Fibroblast of pulmonary artery (primary cell): Measurements from ENCODE around the gene RNF212.

Experiments
- DNase-seq: peaks from one replicate; pipeline ENCODE4 v3.0.0-alpha.2; 2010; ENCODE audit warnings: low read depth
- H3K4me3 ChIP-seq: replicated peaks from 2 replicates; pipeline ENCODE4 v1.5.1; 2011; ENCODE audit warnings: low read depth, mild to moderate bottlenecking, control low read depth, low read length, moderate library complexity
- TF ChIP-seq, protein P1 (sequence below): IDR thresholded peaks from 2 replicates; pipeline ENCODE4 v1.5.1; 2011; ENCODE audit warnings: mild to moderate bottlenecking, control low read depth, low read length, inconsistent platforms; ENCODE audit errors: missing control alignments

RNF212 gene

DNA sequence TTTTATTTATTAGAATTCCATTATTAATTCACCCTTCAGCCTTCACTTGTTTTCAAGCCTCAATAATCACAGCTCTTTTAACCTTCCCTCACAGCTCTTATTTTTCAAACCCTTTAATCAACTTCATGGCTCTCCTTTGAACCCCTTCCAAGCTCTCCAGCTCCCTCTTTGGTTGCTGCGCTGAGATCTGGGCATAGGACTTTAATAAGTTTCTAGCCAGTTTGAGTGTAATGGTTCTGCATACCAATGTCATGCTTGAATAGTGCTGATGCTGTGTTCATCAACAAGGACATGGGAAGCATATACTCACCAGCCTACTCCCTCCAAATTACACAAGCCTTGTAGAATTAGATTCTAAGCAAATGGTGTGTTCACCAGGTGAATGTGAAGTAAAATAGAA, 3.5 kb upstream of the RNF212 start:
- no peak overlapping the region for H3K4me3 ChIP-seq
- TF ChIP-seq, protein P1, sequence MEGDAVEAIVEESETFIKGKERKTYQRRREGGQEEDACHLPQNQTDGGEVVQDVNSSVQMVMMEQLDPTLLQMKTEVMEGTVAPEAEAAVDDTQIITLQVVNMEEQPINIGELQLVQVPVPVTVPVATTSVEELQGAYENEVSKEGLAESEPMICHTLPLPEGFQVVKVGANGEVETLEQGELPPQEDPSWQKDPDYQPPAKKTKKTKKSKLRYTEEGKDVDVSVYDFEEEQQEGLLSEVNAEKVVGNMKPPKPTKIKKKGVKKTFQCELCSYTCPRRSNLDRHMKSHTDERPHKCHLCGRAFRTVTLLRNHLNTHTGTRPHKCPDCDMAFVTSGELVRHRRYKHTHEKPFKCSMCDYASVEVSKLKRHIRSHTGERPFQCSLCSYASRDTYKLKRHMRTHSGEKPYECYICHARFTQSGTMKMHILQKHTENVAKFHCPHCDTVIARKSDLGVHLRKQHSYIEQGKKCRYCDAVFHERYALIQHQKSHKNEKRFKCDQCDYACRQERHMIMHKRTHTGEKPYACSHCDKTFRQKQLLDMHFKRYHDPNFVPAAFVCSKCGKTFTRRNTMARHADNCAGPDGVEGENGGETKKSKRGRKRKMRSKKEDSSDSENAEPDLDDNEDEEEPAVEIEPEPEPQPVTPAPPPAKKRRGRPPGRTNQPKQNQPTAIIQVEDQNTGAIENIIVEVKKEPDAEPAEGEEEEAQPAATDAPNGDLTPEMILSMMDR, result no peak
- no peak for DNase-seq

DNA sequence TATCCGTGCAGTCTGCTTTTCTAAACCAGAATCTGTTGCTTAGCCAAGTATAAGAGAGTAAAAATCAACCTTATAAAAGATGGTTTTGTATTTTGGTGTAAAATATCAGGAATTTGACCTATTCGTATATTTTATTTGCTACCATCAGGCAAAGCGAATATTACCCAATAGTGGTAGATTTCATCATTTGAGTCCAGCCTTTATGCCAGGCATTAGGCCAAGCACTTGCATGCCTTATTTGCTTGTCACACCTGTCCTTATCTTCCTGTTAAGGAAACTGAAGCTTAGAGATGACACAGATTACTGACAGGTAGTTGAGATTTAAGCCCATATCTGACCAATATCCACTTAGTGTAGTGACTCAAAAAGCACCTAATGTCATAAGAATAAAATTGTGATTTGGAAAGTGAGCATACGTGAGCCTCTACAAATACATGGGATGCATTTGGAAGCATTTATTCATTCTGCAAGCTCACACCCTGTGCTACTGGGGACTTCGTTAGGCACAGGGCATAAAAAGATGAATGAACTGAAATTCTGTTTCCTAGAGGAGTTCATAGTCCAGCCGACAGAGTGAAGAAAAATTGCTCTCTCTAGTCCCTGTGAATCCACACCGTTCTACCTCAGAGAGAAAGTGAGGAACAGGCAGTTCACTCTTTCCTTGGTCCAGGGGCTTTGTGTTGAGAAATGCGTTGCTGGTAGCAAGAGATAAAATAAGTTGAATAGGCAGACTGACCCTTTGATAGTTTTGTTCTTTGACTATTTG, 2.3 kb upstream of the RNF212 start:
- H3K4me3 ChIP-seq, result no peak overlapping the region
- no peak for DNase-seq
- TF ChIP-seq, protein P1, result no peak

DNA sequence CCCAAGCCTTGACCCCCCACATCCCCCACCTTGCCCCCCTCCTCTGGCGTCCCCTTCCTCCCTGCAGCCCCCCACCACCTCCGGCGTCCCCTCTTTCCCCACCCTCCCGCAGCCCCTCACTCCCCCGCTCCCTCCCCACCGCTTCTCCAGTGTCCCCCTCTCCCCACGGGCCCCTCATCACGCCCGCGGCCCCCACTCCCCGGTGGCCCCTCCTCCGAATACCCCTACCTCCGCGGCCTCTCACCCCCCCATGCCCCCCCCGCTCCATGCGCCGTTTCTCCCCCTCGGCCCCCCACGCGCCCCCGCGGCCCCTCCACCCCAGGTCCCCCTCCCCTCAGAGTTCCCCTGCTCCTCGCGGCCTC, 562 bp downstream of the RNF212 start:
- TF ChIP-seq, protein P1, result no peak
- H3K4me3 ChIP-seq, result no peak overlapping the region
- no peak for DNase-seq

DNA sequence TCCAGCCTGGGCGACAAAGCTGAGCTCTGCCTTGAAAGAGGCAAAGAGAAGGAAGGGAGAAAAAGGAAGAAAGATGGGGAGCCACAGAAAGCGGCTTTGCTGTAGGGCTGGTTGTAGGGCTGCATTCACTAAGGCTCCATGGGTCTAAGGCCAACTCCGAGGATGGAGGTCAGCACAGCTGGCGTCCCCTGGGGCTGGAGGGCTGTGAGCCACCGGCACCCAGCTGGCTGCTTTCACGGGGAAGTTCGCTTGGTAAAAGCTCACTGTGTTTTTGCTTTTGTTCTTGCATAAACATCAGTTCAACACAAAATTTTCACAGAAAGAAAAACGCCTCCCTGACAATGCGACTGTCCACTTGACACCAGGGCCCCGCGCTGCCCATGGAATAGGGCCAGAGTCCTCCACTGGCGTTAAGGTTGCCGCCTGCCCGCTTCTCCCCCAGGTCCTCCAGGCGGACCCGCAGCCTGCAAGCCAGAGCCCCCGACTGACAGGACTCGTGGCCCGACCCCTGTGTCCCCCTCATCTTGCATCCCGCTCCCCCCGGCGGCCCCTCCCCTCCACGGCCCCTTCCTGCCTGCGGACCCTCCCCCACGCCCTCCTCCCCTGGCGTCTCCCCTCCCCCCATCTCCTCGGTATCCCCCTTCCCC, 1.1 kb downstream of the RNF212 start:
- no peak for DNase-seq
- no peak overlapping the region for H3K4me3 ChIP-seq
- TF ChIP-seq, protein P1, result no peak

DNA sequence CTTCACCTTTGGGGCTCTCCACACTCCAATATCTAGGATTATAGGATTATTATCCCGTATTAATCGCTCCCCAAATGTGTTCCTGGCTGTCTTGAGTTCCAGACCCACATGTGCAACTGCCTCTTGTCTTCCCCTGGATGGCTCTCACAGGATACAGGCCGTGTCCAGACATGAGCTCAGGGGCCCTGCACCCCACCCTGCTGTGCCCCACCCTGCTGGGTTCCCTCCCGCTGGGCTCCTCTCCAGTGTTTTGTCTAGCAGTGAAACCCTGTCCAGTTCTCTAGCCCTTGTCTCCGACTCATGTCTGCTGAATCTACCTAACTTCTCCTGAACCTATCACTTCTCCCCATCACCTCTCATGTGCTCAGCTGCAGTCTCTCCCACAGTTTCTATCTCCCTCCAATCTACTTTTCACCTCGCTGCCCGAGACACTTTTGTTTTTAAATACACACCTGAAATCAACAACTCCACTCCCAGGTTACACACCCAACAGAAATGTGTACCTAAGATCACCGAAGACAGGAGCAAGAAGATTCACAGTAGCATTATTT, 2.0 kb downstream of the RNF212 start:
- no peak for DNase-seq
- H3K4me3 ChIP-seq, result no peak overlapping the region
- TF ChIP-seq, protein P1, result no peak

DNA sequence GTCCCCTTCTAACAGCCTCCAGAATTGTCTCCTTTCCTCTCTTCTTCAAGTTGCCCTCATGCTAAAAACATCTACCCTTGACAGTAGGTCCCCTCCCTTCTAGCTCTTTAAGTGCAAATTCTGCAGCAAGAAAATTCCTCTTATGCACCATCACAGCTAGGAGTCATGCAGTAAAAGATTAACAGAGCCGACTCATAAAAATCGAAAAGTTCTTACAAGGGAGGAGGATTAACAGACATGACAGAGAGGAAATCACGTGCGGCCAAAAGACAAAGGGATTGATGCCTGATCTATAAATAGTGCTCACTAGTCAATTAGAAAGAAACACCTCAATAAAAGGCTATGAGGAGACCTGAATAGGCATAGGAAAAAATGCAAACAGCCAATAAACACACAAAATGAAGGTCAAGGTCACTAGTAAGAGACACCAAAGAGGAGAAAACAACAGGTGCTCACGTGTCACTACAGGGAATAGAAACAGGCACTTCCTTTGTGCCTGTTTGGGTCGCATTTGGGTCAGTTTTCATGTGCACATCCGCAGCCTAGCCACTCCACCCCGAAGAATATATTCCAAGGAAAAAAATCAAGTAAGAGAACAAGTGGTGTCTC, 3.4 kb downstream of the RNF212 start:
- no peak for DNase-seq
- H3K4me3 ChIP-seq, result no peak overlapping the region
- TF ChIP-seq, protein P1, result no peak
